ENCODE measurements around the gene VRK1.

- no peak for TF ChIP-seq CTCF (IDR thresholded peaks at IDR 0.05)
- no peak for TF ChIP-seq EZH2phosphoT487 (IDR thresholded peaks at IDR 0.05)
These were observed 104.8 kb downstream of the VRK1 start for GRCh38 chr14:96902004-96902403.

Measured in neural progenitor cell (in vitro differentiated cells).